Medulla oblongata (tissue), 1 donor: ENCODE results near the gene WDR5.
"Not testable (repeated sequence)": the region's sequence is repeated elsewhere in the genome, so short reads cannot be mapped to it uniquely, and the experiment has no call there.

ENCODE experiments used
- DNase-seq: peaks from one replicate; pipeline ENCODE4 v3.0.0-alpha.2; 2015; ENCODE audit errors: extremely low spot score

WDR5 gene

GRCh38 chr9:134135343-134136117 is at the start of gene WDR5:
TSS of gene WDR5 (plus strand) at chr9:134136082. CDS start at chr9:134139878, 3,796 bp downstream.
- DNase-seq: peak; percentile 92

- DNase-seq: no peak
These were observed 47.7 kb upstream of the WDR5 start for GRCh38 chr9:134088063-134088725.

GRCh38 chr9:134089972-134090371 is 45.9 kb upstream of the WDR5 start:
- DNase-seq: no peak

GRCh38 chr9:134099123-134099761 is 36.6 kb upstream of the WDR5 start:
- peak; percentile 23 for DNase-seq

GRCh38 chr9:134100040-134100439 is 35.8 kb upstream of the WDR5 start:
- DNase-seq: no peak

GRCh38 chr9:134101133-134101532 is 34.7 kb upstream of the WDR5 start:
- DNase-seq: not testable (repeated sequence)

GRCh38 chr9:134101623-134102149 is 34.2 kb upstream of the WDR5 start:
- DNase-seq: no peak

- DNase-seq: no peak
These were observed 32.4 kb upstream of the WDR5 start for GRCh38 chr9:134103391-134103998.

GRCh38 chr9:134111064-134111463 is 24.8 kb upstream of the WDR5 start:
- no peak for DNase-seq

- no peak for DNase-seq
These were observed 23.3 kb upstream of the WDR5 start for GRCh38 chr9:134112561-134112960.

GRCh38 chr9:134118972-134119371 is 16.9 kb upstream of the WDR5 start:
- DNase-seq: not testable (repeated sequence)

GRCh38 chr9:134123764-134124128 is 12.1 kb upstream of the WDR5 start:
- no peak for DNase-seq

- peak; percentile 1 for DNase-seq
These were observed 10.3 kb upstream of the WDR5 start for GRCh38 chr9:134125413-134126095.

- no peak for DNase-seq
These were observed 9.5 kb upstream of the WDR5 start for GRCh38 chr9:134126373-134126772.

- no peak for DNase-seq
These were observed 8.8 kb upstream of the WDR5 start for GRCh38 chr9:134127065-134127580.

GRCh38 chr9:134127616-134128015 is 8.3 kb upstream of the WDR5 start:
- DNase-seq: no peak

- DNase-seq: peak; percentile 1
These were observed 6.9 kb upstream of the WDR5 start for GRCh38 chr9:134128727-134129679.

GRCh38 chr9:134130503-134131375 is 5.1 kb upstream of the WDR5 start:
- DNase-seq: no peak
